Sigmoid colon (tissue), 4 donors: Measurements from ENCODE around the gene FOLR3.

Experiments
- EP300 ChIP-seq, 4 donors: sonication (generic); formaldehyde crosslinking; IDR thresholded peaks; one replicate each; pipeline ENCODE4 v1.6.1; 2017; ENCODE audit warnings: antibody characterized with exemption in 4 of 4
- POLR2A ChIP-seq, 2 donors: fragments of 450-650 bp; IDR thresholded peaks; one replicate each; pipeline ENCODE4 v1.6.1; 2016; ENCODE audit warnings: antibody characterized with exemption in 2 of 2, mild to moderate bottlenecking in 2 of 2, moderate library complexity in 2 of 2
- POLR2AphosphoS5 ChIP-seq, 4 donors: sonication (generic); formaldehyde crosslinking; IDR thresholded peaks; one replicate each; pipeline ENCODE4 v1.6.1; 2017; ENCODE audit warnings: antibody characterized with exemption in 4 of 4
- TF ChIP-seq, protein P1 (sequence below), 4 experiments: fragments of 450-650 bp in 3 of 4; fragments of 200-600 bp in 1 of 4; IDR thresholded peaks; one replicate each; pipeline ENCODE4 v1.5.1; 2016 to 2019; ENCODE audit warnings: antibody characterized with exemption in 4 of 4, mild to moderate bottlenecking in 3 of 4, moderate library complexity in 2 of 4

DNA sequence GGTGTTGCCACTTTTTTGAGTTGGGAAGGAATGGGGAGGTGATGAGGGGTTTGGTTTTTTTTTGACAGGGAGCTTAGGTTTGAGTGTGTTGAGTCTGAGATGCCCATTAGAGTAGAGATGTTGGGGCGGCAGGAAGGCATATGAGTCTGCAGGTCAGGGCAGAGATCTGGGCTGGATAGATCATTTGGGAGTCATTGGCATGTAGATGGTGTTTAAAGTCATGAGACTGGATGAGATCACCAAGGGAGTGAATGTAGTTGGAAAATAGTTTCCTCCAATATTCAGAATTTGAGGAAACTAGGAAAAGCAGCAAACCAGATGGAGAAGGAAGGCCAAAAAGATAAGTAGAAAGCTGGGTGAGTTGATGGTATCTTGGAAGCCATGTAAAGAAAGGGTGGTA is 21.0 kb upstream of the FOLR3 start:
- no peak for TF ChIP-seq POLR2A (IDR thresholded peaks at IDR 0.05)
- TF ChIP-seq, protein P1, sequence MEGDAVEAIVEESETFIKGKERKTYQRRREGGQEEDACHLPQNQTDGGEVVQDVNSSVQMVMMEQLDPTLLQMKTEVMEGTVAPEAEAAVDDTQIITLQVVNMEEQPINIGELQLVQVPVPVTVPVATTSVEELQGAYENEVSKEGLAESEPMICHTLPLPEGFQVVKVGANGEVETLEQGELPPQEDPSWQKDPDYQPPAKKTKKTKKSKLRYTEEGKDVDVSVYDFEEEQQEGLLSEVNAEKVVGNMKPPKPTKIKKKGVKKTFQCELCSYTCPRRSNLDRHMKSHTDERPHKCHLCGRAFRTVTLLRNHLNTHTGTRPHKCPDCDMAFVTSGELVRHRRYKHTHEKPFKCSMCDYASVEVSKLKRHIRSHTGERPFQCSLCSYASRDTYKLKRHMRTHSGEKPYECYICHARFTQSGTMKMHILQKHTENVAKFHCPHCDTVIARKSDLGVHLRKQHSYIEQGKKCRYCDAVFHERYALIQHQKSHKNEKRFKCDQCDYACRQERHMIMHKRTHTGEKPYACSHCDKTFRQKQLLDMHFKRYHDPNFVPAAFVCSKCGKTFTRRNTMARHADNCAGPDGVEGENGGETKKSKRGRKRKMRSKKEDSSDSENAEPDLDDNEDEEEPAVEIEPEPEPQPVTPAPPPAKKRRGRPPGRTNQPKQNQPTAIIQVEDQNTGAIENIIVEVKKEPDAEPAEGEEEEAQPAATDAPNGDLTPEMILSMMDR (IDR thresholded peaks at IDR 0.05), result no peak
- no peak for TF ChIP-seq POLR2AphosphoS5 (IDR thresholded peaks at IDR 0.05)
- no peak for TF ChIP-seq EP300 (IDR thresholded peaks at IDR 0.05)
